Neural cell (in vitro differentiated cells): ENCODE results near the gene NOX4. TPM values are rescaled to one million over a fixed set of nuclear protein-coding genes. Genes with fewer than 3 reads are reported as not detected.

Experiments used
- H2AFZ ChIP-seq: fragments of 200-600, 300-800 bp; sonication (generic), shearing (Covaris generic); 2 replicates; pipeline ENCODE4 v1.6.0; 2014; ENCODE audit warnings: low read depth, mild to moderate bottlenecking, antibody characterized with exemption, low read length, moderate library complexity
- H3F3A ChIP-seq: fragments of 200-600 bp; shearing (Covaris generic); 2 replicates; pipeline ENCODE4 v1.6.1; 2016; ENCODE audit warnings: mild to moderate bottlenecking, moderate library complexity, mixed read lengths, antibody characterized with exemption, low read length; ENCODE audit not compliant: insufficient read depth, poor library complexity, severe bottlenecking
- H3K27ac ChIP-seq: fragments of 200-600, 300-800 bp; sonication (generic), shearing (Covaris generic); 2 replicates; pipeline ENCODE4 v1.5.1; 2014; ENCODE audit warnings: mild to moderate bottlenecking, low read length, moderate library complexity
- H3K27me3 ChIP-seq: fragments of 300-800, 200-600 bp; sonication (generic), shearing (Covaris generic); 2 replicates; pipeline ENCODE4 v1.6.0; 2014; ENCODE audit warnings: mild to moderate bottlenecking, low read depth, low read length, moderate library complexity; ENCODE audit not compliant: insufficient read depth
- H3K36me3 ChIP-seq: fragments of 300-800, 200-600 bp; sonication (generic), shearing (Covaris generic); 2 replicates; pipeline ENCODE4 v1.5.1; 2014; ENCODE audit warnings: mild to moderate bottlenecking, antibody characterized with exemption, low read length, moderate library complexity; ENCODE audit not compliant: insufficient read depth
- H3K4me2 ChIP-seq: fragments of 300-800, 200-600 bp; sonication (generic), shearing (Covaris generic); 2 replicates; pipeline ENCODE4 v1.6.0; 2014; ENCODE audit warnings: mild to moderate bottlenecking, low read length
- H3K4me3 ChIP-seq: fragments of 300-800, 200-600 bp; sonication (generic), shearing (Covaris generic); 2 replicates; pipeline ENCODE4 v1.5.1; 2014; ENCODE audit warnings: mild to moderate bottlenecking, low read length, moderate library complexity
- H3K79me2 ChIP-seq: fragments of 200-600 bp; shearing (Covaris generic); replicated peaks from 2 replicates; pipeline ENCODE4 v1.6.0; 2014; ENCODE audit warnings: mild to moderate bottlenecking, low read length, moderate library complexity; ENCODE audit not compliant: insufficient read depth
- H3K9ac ChIP-seq: fragments of 300-800, 200-600 bp; sonication (generic), shearing (Covaris generic); 2 replicates; pipeline ENCODE4 v1.6.1; 2016; ENCODE audit warnings: mild to moderate bottlenecking, low read length, mixed read lengths
- H3K9me2 ChIP-seq: fragments of 200-600 bp; shearing (Covaris generic); 2 replicates; pipeline ENCODE4 v1.6.1; 2016; ENCODE audit warnings: mild to moderate bottlenecking, low read length, mixed read lengths; ENCODE audit not compliant: insufficient read depth
- H3K9me3 ChIP-seq: fragments of 200-600, 300-800 bp; sonication (generic), shearing (Covaris generic); 2 replicates; pipeline ENCODE4 v1.6.1; 2016; ENCODE audit warnings: mild to moderate bottlenecking, mixed run types, low read length, moderate library complexity, mixed read lengths
- H4K20me1 ChIP-seq: fragments of 200-600 bp; shearing (Covaris generic); 2 replicates; pipeline ENCODE4 v1.6.1; 2016; ENCODE audit warnings: mild to moderate bottlenecking, mixed run types; ENCODE audit not compliant: insufficient read depth
- CTCF ChIP-seq: fragments of 450-650 bp; IDR thresholded peaks from 2 replicates; pipeline ENCODE4 v1.5.1; 2014; ENCODE audit warnings: antibody characterized with exemption, mild to moderate bottlenecking, moderate library complexity; ENCODE audit not compliant: poor library complexity, severe bottlenecking
- EP300 ChIP-seq: fragments of 450-650 bp; conservative IDR thresholded peaks from 2 replicates; pipeline ENCODE4 v1.6.1; 2014; ENCODE audit warnings: antibody characterized with exemption, mild to moderate bottlenecking, moderate library complexity; ENCODE audit not compliant: poor library complexity, severe bottlenecking
- EZH2 ChIP-seq: fragments of 200-600, 300-800 bp; shearing (Covaris generic), sonication (generic); IDR thresholded peaks from 2 replicates; pipeline ENCODE4 v1.6.1; 2014; ENCODE audit warnings: antibody characterized with exemption, low read length, borderline replicate concordance, mild to moderate bottlenecking; ENCODE audit not compliant: insufficient read depth, poor library complexity, severe bottlenecking
- MXI1 ChIP-seq: fragments of 450-650 bp; conservative IDR thresholded peaks from 2 replicates; pipeline ENCODE4 v1.6.1; 2014; ENCODE audit warnings: antibody characterized with exemption, mild to moderate bottlenecking; ENCODE audit not compliant: poor library complexity, severe bottlenecking
- POLR2AphosphoS5 ChIP-seq: IDR thresholded peaks from 2 replicates; pipeline ENCODE4 v1.6.1; 2012
- RAD21 ChIP-seq: fragments of 450-650 bp; conservative IDR thresholded peaks from 2 replicates; pipeline ENCODE4 v1.6.1; 2014; ENCODE audit warnings: antibody characterized with exemption, mild to moderate bottlenecking, moderate library complexity
- REST ChIP-seq: IDR thresholded peaks from 2 replicates; pipeline ENCODE4 v1.6.1; 2012; ENCODE audit warnings: borderline replicate concordance
- SMC3 ChIP-seq: fragments of 450-650 bp; conservative IDR thresholded peaks from 2 replicates; pipeline ENCODE4 v1.6.1; 2014; ENCODE audit warnings: antibody characterized with exemption, mild to moderate bottlenecking, moderate library complexity; ENCODE audit not compliant: poor library complexity
- TAF1 ChIP-seq: IDR thresholded peaks from 2 replicates; pipeline ENCODE4 v1.6.1; 2012; ENCODE audit warnings: low read depth
- polyA plus RNA-seq: library from polyadenylated mRNA; depleted of rRNA; stranded (reverse); fragments of >200 nt; gene quantifications from 2 replicates; pipeline ENCODE4 v1.2.3, GENCODE V29; 2014

Gene NOX4
- polyA plus RNA-seq, 1 donor from 2014 or later, result 0.71 TPM

GRCh38 chr11:89504270-89504669, 13.1 kb upstream of the NOX4 start:
- no peaks in the 10 kb centered on the region for H4K20me1 ChIP-seq
- H3K36me3 ChIP-seq, result no peaks in the 10 kb centered on the region
- H3K9me2 ChIP-seq, result no peaks in the 10 kb centered on the region
- H3F3A ChIP-seq, result no peaks in the 10 kb centered on the region
- H3K79me2 ChIP-seq, result no peaks in the 10 kb centered on the region
- H2AFZ ChIP-seq, result no peak overlapping the region
- no peak overlapping the region for H3K27ac ChIP-seq
- no peaks in the 10 kb centered on the region for H3K9me3 ChIP-seq
- no peaks in the 10 kb centered on the region for H3K27me3 ChIP-seq
- H3K9ac ChIP-seq, result no peak overlapping the region
- H3K4me2 ChIP-seq, result no peak overlapping the region
- TF ChIP-seq MXI1 (no peak), RAD21 (no peak), EP300 (no peak), CTCF (no peak), TAF1 (no peak)
- no peak overlapping the region for H3K4me3 ChIP-seq

GRCh38 chr11:89503422-89503821, 12.2 kb upstream of the NOX4 start:
- H4K20me1 ChIP-seq, result no peaks in the 10 kb centered on the region
- H3K4me3 ChIP-seq, result no peak overlapping the region
- H3K27ac ChIP-seq, result no peak overlapping the region
- H2AFZ ChIP-seq, result no peak overlapping the region
- no peaks in the 10 kb centered on the region for H3K27me3 ChIP-seq
- no peaks in the 10 kb centered on the region for H3K9me2 ChIP-seq
- H3K4me2 ChIP-seq, result no peak overlapping the region
- no peaks in the 10 kb centered on the region for H3K36me3 ChIP-seq
- no peaks in the 10 kb centered on the region for H3F3A ChIP-seq
- H3K9me3 ChIP-seq, result no peaks in the 10 kb centered on the region
- TF ChIP-seq EZH2, result no peak
- no peak for TF ChIP-seq REST
- no peak for TF ChIP-seq RAD21
- no peak for TF ChIP-seq EP300
- no peak for TF ChIP-seq SMC3
- no peak for TF ChIP-seq TAF1
- TF ChIP-seq CTCF, result no peak
- TF ChIP-seq MXI1, result no peak
- no peak for TF ChIP-seq POLR2AphosphoS5
- no peaks in the 10 kb centered on the region for H3K79me2 ChIP-seq
- H3K9ac ChIP-seq, result no peak overlapping the region
